HEK293 (cell line): ENCODE results near the gene MYO7B.

Experiments used
- CTCF ChIA-PET: fragments of 350-600 bp; formaldehyde crosslinking; extraction: SDS; loops from one replicate; lab custom pipeline; 2021; ENCODE audit warnings: antibody characterized with exemption; lab: Yijun Ruan, JAX
- POLR2A ChIA-PET: fragments of 300-600 bp; formaldehyde crosslinking; extraction: SDS; loops from one replicate; lab custom pipeline; 2020; ENCODE audit warnings: antibody characterized with exemption, inconsistent platforms; lab: Yijun Ruan, JAX
- H3K27ac ChIP-seq: fragments of 200-500 bp; sonication (Bioruptor generic); 2 replicates; pipeline ENCODE4 v1.5.1; 2014; ENCODE audit warnings: low read depth, low read length, control low read depth, inconsistent platforms; ENCODE audit errors: extremely low read depth
- H3K36me3 ChIP-seq, 2 experiments: fragments of 200-500 bp in 1 of 2; sonication (Bioruptor generic) in 1 of 2; 1 replicate in 1 of 2; 2 replicates in 1 of 2; pipeline ENCODE4 v1.5.1; 2014 to 2017; ENCODE audit warnings: inconsistent platforms in 2 of 2, low read length in 2 of 2; ENCODE audit not compliant: control insufficient read depth in 2 of 2, insufficient read depth in 1 of 2
- H3K4me1 ChIP-seq: fragments of 200-500 bp; sonication (Bioruptor generic); 2 replicates; pipeline ENCODE4 v1.5.1; 2014; ENCODE audit warnings: mild to moderate bottlenecking, low read length, inconsistent platforms; ENCODE audit not compliant: control insufficient read depth, insufficient read depth
- H3K4me3 ChIP-seq: 2 replicates; pipeline ENCODE4 v1.5.1; 2011; ENCODE audit warnings: low read depth, mild to moderate bottlenecking, control low read depth, low read length, moderate library complexity
- H3K9me3 ChIP-seq: fragments of 200-500 bp; sonication (Bioruptor generic); 2 replicates; pipeline ENCODE4 v1.5.1; 2014; ENCODE audit warnings: low read depth, low read length, inconsistent platforms; ENCODE audit not compliant: control insufficient read depth, insufficient read depth
- AEBP2 ChIP-seq: fragments of 450-650 bp; formaldehyde crosslinking; IDR thresholded peaks from 2 replicates; pipeline ENCODE4 v1.5.1; 2016; ENCODE audit warnings: missing biosample characterization, missing genetic modification characterization, borderline replicate concordance
- CTCF ChIP-seq: fragments of 450-650 bp; formaldehyde crosslinking; IDR thresholded peaks from 2 replicates; pipeline ENCODE4 v1.5.1; 2016; ENCODE audit warnings: missing biosample characterization, missing genetic modification characterization
- GFI1B ChIP-seq: fragments of 450-650 bp; formaldehyde crosslinking; IDR thresholded peaks from 2 replicates; pipeline ENCODE4 v1.5.1; 2016; ENCODE audit warnings: missing biosample characterization, missing genetic modification characterization
- GLIS1 ChIP-seq: fragments of 450-650 bp; formaldehyde crosslinking; IDR thresholded peaks from 2 replicates; pipeline ENCODE4 v1.5.1; 2016; ENCODE audit warnings: missing biosample characterization, missing genetic modification characterization
- HOXC10 ChIP-seq: sonication (generic); formaldehyde crosslinking; IDR thresholded peaks from 2 replicates; pipeline ENCODE4 v1.8.1; 2023; ENCODE audit warnings: mild to moderate bottlenecking, missing genetic modification reagents
- OVOL3 ChIP-seq: fragments of 450-650 bp; formaldehyde crosslinking; IDR thresholded peaks from 2 replicates; pipeline ENCODE4 v1.5.1; 2016; ENCODE audit warnings: missing biosample characterization, missing genetic modification characterization
- PRDM6 ChIP-seq: fragments of 450-650 bp; formaldehyde crosslinking; IDR thresholded peaks from 2 replicates; pipeline ENCODE4 v1.5.1; 2017; ENCODE audit warnings: missing biosample characterization, missing genetic modification characterization
- YY2 ChIP-seq: fragments of 450-650 bp; formaldehyde crosslinking; IDR thresholded peaks from 2 replicates; pipeline ENCODE4 v1.5.1; 2016; ENCODE audit warnings: missing biosample characterization, missing genetic modification characterization
- ZBTB1 ChIP-seq: fragments of 450-650 bp; formaldehyde crosslinking; IDR thresholded peaks from 2 replicates; pipeline ENCODE4 v1.5.1; 2016; ENCODE audit warnings: missing biosample characterization, missing genetic modification characterization
- ZBTB11 ChIP-seq: fragments of 450-650 bp; formaldehyde crosslinking; conservative IDR thresholded peaks from 2 replicates; pipeline ENCODE4 v1.5.1; 2016; ENCODE audit warnings: low read depth, missing biosample characterization, missing genetic modification characterization
- ZNF132 ChIP-seq: fragments of 450-650 bp; formaldehyde crosslinking; IDR thresholded peaks from 2 replicates; pipeline ENCODE4 v1.5.1; 2017; ENCODE audit warnings: missing biosample characterization, missing genetic modification characterization, borderline replicate concordance
- ZNF138 ChIP-seq: fragments of 450-650 bp; formaldehyde crosslinking; IDR thresholded peaks from 2 replicates; pipeline ENCODE4 v1.5.1; 2016; ENCODE audit warnings: missing biosample characterization, missing genetic modification characterization, borderline replicate concordance
- ZNF140 ChIP-seq: fragments of 450-650 bp; formaldehyde crosslinking; IDR thresholded peaks from 2 replicates; pipeline ENCODE4 v1.5.1; 2016; ENCODE audit warnings: missing biosample characterization, missing genetic modification characterization
- ZNF202 ChIP-seq: fragments of 450-650 bp; formaldehyde crosslinking; IDR thresholded peaks from 2 replicates; pipeline ENCODE4 v1.5.1; 2016; ENCODE audit warnings: missing biosample characterization, missing genetic modification characterization, borderline replicate concordance
- ZNF211 ChIP-seq: fragments of 450-650 bp; formaldehyde crosslinking; IDR thresholded peaks from 2 replicates; pipeline ENCODE4 v1.5.1; 2016; ENCODE audit warnings: low read depth, missing biosample characterization, missing genetic modification characterization
- ZNF239 ChIP-seq: fragments of 450-650 bp; formaldehyde crosslinking; IDR thresholded peaks from 2 replicates; pipeline ENCODE4 v1.5.1; 2016; ENCODE audit warnings: missing biosample characterization, missing genetic modification characterization
- ZNF292 ChIP-seq: fragments of 450-650 bp; formaldehyde crosslinking; IDR thresholded peaks from 2 replicates; pipeline ENCODE4 v1.5.1; 2016; ENCODE audit warnings: low read depth, missing biosample characterization, missing genetic modification characterization, borderline replicate concordance
- ZNF311 ChIP-seq: fragments of 450-650 bp; formaldehyde crosslinking; IDR thresholded peaks from 2 replicates; pipeline ENCODE4 v1.5.1; 2017; ENCODE audit warnings: missing biosample characterization, missing genetic modification characterization, borderline replicate concordance
- ZNF350 ChIP-seq: fragments of 450-650 bp; formaldehyde crosslinking; IDR thresholded peaks from 2 replicates; pipeline ENCODE4 v1.5.0; 2017; ENCODE audit warnings: missing biosample characterization, mild to moderate bottlenecking, missing genetic modification characterization
- ZNF366 ChIP-seq: fragments of 450-650 bp; formaldehyde crosslinking; conservative IDR thresholded peaks from 2 replicates; pipeline ENCODE4 v1.5.1; 2016; ENCODE audit warnings: missing biosample characterization, missing genetic modification characterization
- ZNF530 ChIP-seq: fragments of 450-650 bp; formaldehyde crosslinking; IDR thresholded peaks from 2 replicates; pipeline ENCODE4 v1.5.1; 2016; ENCODE audit warnings: low read depth, missing biosample characterization, missing genetic modification characterization
- ZNF548 ChIP-seq: fragments of 450-650 bp; formaldehyde crosslinking; IDR thresholded peaks from 2 replicates; pipeline ENCODE4 v1.5.1; 2016; ENCODE audit warnings: missing biosample characterization, missing genetic modification characterization
- ZNF660 ChIP-seq: fragments of 450-650 bp; IDR thresholded peaks from 2 replicates; pipeline ENCODE4 v1.5.1; 2018; ENCODE audit warnings: missing biosample characterization, mild to moderate bottlenecking, missing genetic modification characterization
- ZNF791 ChIP-seq: fragments of 450-650 bp; formaldehyde crosslinking; IDR thresholded peaks from 2 replicates; pipeline ENCODE4 v1.5.1; 2016; ENCODE audit warnings: missing biosample characterization, missing genetic modification characterization
- ZSCAN5A ChIP-seq: fragments of 450-650 bp; formaldehyde crosslinking; IDR thresholded peaks from 2 replicates; pipeline ENCODE4 v1.5.1; 2016; ENCODE audit warnings: missing biosample characterization, missing genetic modification characterization

Gene MYO7B

GRCh38 chr2:127573771-127574170, 38.3 kb downstream of the MYO7B start:
- H3K9me3 ChIP-seq = no peaks in the 10 kb centered on the region
- no peak overlapping the region for H3K27ac ChIP-seq
- CTCF ChIA-PET = no interaction called here
- TF ChIP-seq GFI1B (tag by site-specific recombination) = no peak
- TF ChIP-seq ZNF292 = no peak
- TF ChIP-seq GLIS1 (tag by site-specific recombination) = no peak
- TF ChIP-seq ZNF791 (tag by site-specific recombination) = no peak
- no peak for TF ChIP-seq ZNF140 (tag by site-specific recombination)
- TF ChIP-seq ZNF211 (tag by site-specific recombination) = no peak
- TF ChIP-seq ZNF548 = no peak
- no peak for TF ChIP-seq ZBTB11 (tag by site-specific recombination)
- no peak for TF ChIP-seq ZBTB1 (tag by site-specific recombination)
- TF ChIP-seq AEBP2 (tag by site-specific recombination) = no peak
- TF ChIP-seq ZNF239 (tag by site-specific recombination) = no peak
- TF ChIP-seq ZNF138 (tag by site-specific recombination) = no peak
- TF ChIP-seq CTCF (tag by site-specific recombination) = no peak
- no peaks in the 10 kb centered on the region for H3K36me3 ChIP-seq
- H3K4me1 ChIP-seq = no peaks in the 10 kb centered on the region
- no peak overlapping the region for H3K4me3 ChIP-seq
- POLR2A ChIA-PET = no interaction called here

GRCh38 chr2:127574656-127575055, 39.2 kb downstream of the MYO7B start:
- no peak overlapping the region for H3K27ac ChIP-seq
- no peaks in the 10 kb centered on the region for H3K4me1 ChIP-seq
- H3K9me3 ChIP-seq = no peaks in the 10 kb centered on the region
- ChIA-PET CTCF (interaction anchor here (0.6 to 1.2 kb wide), 3 partner anchors 17 to 36 kb away, joined by 3 to 5 read pairs (median 4); no protein-coding TSS in a partner anchor), POLR2A (no interaction called here)
- H3K36me3 ChIP-seq = no peaks in the 10 kb centered on the region
- H3K4me3 ChIP-seq = no peak overlapping the region
- TF ChIP-seq YY2 (no peak), ZNF366 (tag by site-specific recombination) (no peak), OVOL3 (no peak), ZNF530 (tag by site-specific recombination) (no peak), ZNF660 (tag by site-specific recombination) (no peak), ZNF350 (tag by site-specific recombination) (no peak), ZNF132 (tag by site-specific recombination) (no peak), PRDM6 (tag by site-specific recombination) (no peak), ZNF211 (tag by site-specific recombination) (no peak), ZNF311 (tag by site-specific recombination) (no peak), AEBP2 (tag by site-specific recombination) (no peak), ZSCAN5A (tag by site-specific recombination) (no peak), HOXC10 (CRISPR knock-in tag) (no peak), ZNF202 (tag by site-specific recombination) (no peak)
